Spinal cord (tissue), 10 donors: ENCODE measurements around the gene AKT3. TPM values are rescaled to one million over a fixed set of nuclear protein-coding genes. Genes with fewer than 3 reads are reported as not detected.

Experiments used
- DNase-seq, 6 donors: peaks; one replicate each; pipeline versions ENCODE4 v3.0.0 to v3.0.0-alpha.2; 2013 to 2015; ENCODE audit warnings: low spot score in 6 of 6, low read depth in 4 of 6
- H3K27ac ChIP-seq: one replicate; pipeline ENCODE4 v1.5.1; 2013; ENCODE audit warnings: low read depth, low read length, control low read depth
- H3K27me3 ChIP-seq: one replicate; pipeline ENCODE4 v1.6.1; 2013; ENCODE audit warnings: low read length; ENCODE audit not compliant: control insufficient read depth, insufficient read depth
- H3K36me3 ChIP-seq: one replicate; pipeline ENCODE4 v1.6.1; 2013; ENCODE audit warnings: low read length; ENCODE audit not compliant: control insufficient read depth, insufficient read depth
- H3K4me1 ChIP-seq: one replicate; pipeline ENCODE4 v1.6.1; 2013; ENCODE audit warnings: low read length; ENCODE audit not compliant: control insufficient read depth, insufficient read depth
- H3K4me3 ChIP-seq: one replicate; pipeline ENCODE4 v1.5.1; 2013; ENCODE audit warnings: low read depth, low read length, control low read depth
- H3K9me3 ChIP-seq: one replicate; pipeline ENCODE4 v1.6.1; 2013; ENCODE audit warnings: low read length; ENCODE audit not compliant: control insufficient read depth, insufficient read depth
- WGBS: methylation state at CpG from one replicate; pipeline ENCODE4 v1.1.5; 2013; ENCODE audit warnings: missing lambda C conversion rate; ENCODE audit not compliant: insufficient coverage; 5-methylcytosine and 5-hydroxymethylcytosine counted together
- polyA plus RNA-seq, 2 donors: library from polyadenylated mRNA; unstranded; fragments of 120-200 nt; gene quantifications; one replicate each; pipeline ENCODE4 v1.2.1, GENCODE V29; 2013; ENCODE audit not compliant: insufficient read length in 2 of 2
- total RNA-seq, 2 donors: library from RNA; depleted of rRNA in 1 of 2; stranded (reverse); fragments of 120-200 nt in 1 of 2; fragments of >200 nt in 1 of 2; gene quantifications; one replicate each; pipeline versions ENCODE4 v1.2.3 to v1.2.4, GENCODE V29; 2013 to 2014
- donor health status: healthy.

Gene AKT3
- total and polyA plus RNA-seq, 4 donors = 53.8 to 127 (median 77.4) TPM

DNA sequence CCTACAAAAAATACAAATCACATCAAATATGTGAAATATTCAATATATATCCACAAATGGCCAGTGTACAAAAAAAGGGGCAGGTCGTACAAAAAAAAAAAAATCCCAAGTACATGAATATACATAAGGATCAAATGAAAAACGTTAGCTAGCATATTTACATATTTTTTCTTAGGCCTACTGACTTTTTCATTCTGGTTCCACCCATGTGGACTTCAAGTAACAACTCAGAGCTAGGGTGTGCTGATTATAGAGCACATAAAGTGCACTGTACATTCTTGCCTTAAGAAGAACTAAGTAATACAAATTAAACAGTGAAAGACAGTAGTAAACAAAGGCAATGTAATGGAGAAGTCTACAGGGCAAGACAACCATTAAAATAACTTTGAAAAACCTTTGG, 297.0 kb downstream of the AKT3 start:
- no CpG with 5 or more reads among the region's 2 CpGs for WGBS
- no peaks in the 10 kb centered on the region for H3K4me1 ChIP-seq
- H3K27ac ChIP-seq = no peak overlapping the region

DNA sequence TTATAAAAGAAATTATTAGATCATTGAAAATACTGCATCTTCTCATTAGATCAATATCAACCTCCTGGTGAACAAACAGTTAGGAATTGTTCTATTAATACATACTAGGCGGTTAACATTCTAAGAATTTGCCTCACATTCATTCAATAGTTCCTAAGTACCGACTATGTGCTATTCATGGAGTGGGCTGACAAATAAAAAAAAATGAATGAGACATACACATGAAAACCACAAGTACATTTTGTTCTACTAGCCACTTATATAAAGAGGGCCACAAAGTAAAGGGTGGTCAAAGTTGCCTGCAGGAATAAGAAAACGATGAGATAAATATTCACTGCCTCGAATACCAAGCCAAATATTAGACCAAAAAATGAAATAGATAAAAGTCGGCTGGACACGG, 299.8 kb downstream of the AKT3 start:
- no peak for DNase-seq
- WGBS = no CpG with 5 or more reads among the region's 6 CpGs

More for the DNA sequence above, 297.0 kb downstream of the AKT3 start:
- Histone ChIP-seq H3K9me3 (no peaks in the 10 kb centered on the region), H3K4me3 (no peak overlapping the region), H3K36me3 (no peaks in the 10 kb centered on the region), H3K27me3 (no peaks in the 10 kb centered on the region)
- DNase-seq = peak in 1 of 6 donors; percentile 32

GRCh38 chr1:243549791-243550190, 300.3 kb downstream of the AKT3 start:
- H3K36me3 ChIP-seq = no peaks in the 10 kb centered on the region
- no peaks in the 10 kb centered on the region for H3K9me3 ChIP-seq
- no peak overlapping the region for H3K27ac ChIP-seq
- no peaks in the 10 kb centered on the region for H3K27me3 ChIP-seq
- H3K4me1 ChIP-seq = no peaks in the 10 kb centered on the region
- DNase-seq = no peak
- H3K4me3 ChIP-seq = no peak overlapping the region

More for the DNA sequence above, 299.8 kb downstream of the AKT3 start:
- no peak overlapping the region for H3K27ac ChIP-seq
- no peaks in the 10 kb centered on the region for H3K27me3 ChIP-seq
- no peaks in the 10 kb centered on the region for H3K36me3 ChIP-seq
- no peaks in the 10 kb centered on the region for H3K9me3 ChIP-seq
- H3K4me3 ChIP-seq = no peak overlapping the region
- no peaks in the 10 kb centered on the region for H3K4me1 ChIP-seq

DNA sequence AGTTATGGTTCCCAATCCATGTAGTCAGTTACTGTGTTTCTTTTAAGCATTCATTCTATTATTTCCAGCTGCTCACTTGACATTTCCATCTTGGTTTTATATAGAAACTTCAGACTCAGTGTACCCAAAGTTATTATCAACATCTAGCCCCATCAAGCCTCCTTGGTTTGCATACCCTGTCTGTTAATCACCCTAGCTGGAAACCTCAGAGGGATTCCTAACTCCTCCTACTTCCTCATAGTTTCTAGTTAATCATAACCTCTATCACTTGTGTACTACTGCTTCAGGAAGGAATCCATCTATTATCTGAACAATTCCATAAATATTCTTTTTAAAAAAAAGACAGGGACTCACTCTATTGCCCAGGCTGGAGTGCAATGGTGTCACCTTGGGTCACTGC, 300.9 kb downstream of the AKT3 start:
- Histone ChIP-seq H3K4me3 (no peak overlapping the region), H3K27ac (no peak overlapping the region), H3K27me3 (no peaks in the 10 kb centered on the region), H3K4me1 (no peaks in the 10 kb centered on the region), H3K9me3 (no peaks in the 10 kb centered on the region), H3K36me3 (peaks cover 4% of the 10 kb centered on the region)
- no peak for DNase-seq

DNA sequence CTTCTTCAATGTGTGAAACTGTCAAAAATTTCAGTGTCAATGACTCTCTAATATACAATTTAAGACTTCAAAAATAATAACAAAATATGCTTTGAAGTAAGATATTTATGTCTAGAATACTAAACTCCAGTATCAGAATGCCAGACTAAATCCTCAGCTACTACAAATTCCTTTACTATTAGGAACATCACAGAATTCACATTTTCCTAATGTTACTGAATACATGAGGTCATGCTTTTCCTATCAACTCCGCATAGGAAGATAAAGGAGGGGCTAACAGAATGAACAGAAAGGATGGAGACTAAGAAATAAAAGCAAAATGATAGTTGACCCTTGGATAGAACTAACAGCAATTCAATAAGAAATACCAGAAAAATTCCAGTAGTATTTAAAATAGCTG, 301.5 kb downstream of the AKT3 start:
- H3K27me3 ChIP-seq = no peaks in the 10 kb centered on the region
- H3K9me3 ChIP-seq = no peaks in the 10 kb centered on the region
- DNase-seq = no peak
- H3K36me3 ChIP-seq = peaks cover 5% of the 10 kb centered on the region
- no CpG with 5 or more reads among the region's 1 CpG for WGBS
- H3K27ac ChIP-seq = no peak overlapping the region
- no peaks in the 10 kb centered on the region for H3K4me1 ChIP-seq
- no peak overlapping the region for H3K4me3 ChIP-seq

GRCh38 chr1:243547891-243548290, 302.2 kb downstream of the AKT3 start:
- Histone ChIP-seq H3K27ac (no peak overlapping the region), H3K4me3 (no peak overlapping the region), H3K9me3 (no peaks in the 10 kb centered on the region), H3K4me1 (no peaks in the 10 kb centered on the region), H3K27me3 (no peaks in the 10 kb centered on the region), H3K36me3 (peaks cover 5% of the 10 kb centered on the region)
- no peak for DNase-seq
- WGBS = no CpG with 5 or more reads among the region's 3 CpGs

- Histone ChIP-seq H3K27ac (no peak overlapping the region), H3K4me1 (no peaks in the 10 kb centered on the region), H3K9me3 (no peaks in the 10 kb centered on the region), H3K36me3 (peaks cover 5% of the 10 kb centered on the region), H3K4me3 (no peak overlapping the region), H3K27me3 (no peaks in the 10 kb centered on the region)
- 0% methylated on average over 1 of the region's 1 CpG for WGBS
- DNase-seq = no peak
Observed at GRCh38 chr1:243546457-243546856, 303.6 kb downstream of the AKT3 start.

GRCh38 chr1:243543501-243543900, 306.5 kb downstream of the AKT3 start:
- no peaks in the 10 kb centered on the region for H3K9me3 ChIP-seq
- no CpG with 5 or more reads among the region's 2 CpGs for WGBS

GRCh38 chr1:243542739-243543415, 307.2 kb downstream of the AKT3 start:
- H3K36me3 ChIP-seq = peaks cover 5% of the 10 kb centered on the region
- no peak overlapping the region for H3K27ac ChIP-seq
- H3K4me3 ChIP-seq = no peak overlapping the region
- no peaks in the 10 kb centered on the region for H3K9me3 ChIP-seq
- WGBS = 77% methylated on average over 6 of the region's 7 CpGs
- H3K27me3 ChIP-seq = no peaks in the 10 kb centered on the region
- no peak for DNase-seq
- H3K4me1 ChIP-seq = no peaks in the 10 kb centered on the region

More at GRCh38 chr1:243543501-243543900, 306.5 kb downstream of the AKT3 start:
- H3K36me3 ChIP-seq = peaks cover 5% of the 10 kb centered on the region
- H3K4me3 ChIP-seq = no peak overlapping the region
- no peak for DNase-seq
- no peaks in the 10 kb centered on the region for H3K4me1 ChIP-seq
- no peak overlapping the region for H3K27ac ChIP-seq
- no peaks in the 10 kb centered on the region for H3K27me3 ChIP-seq

GRCh38 chr1:243539636-243540035, 310.4 kb downstream of the AKT3 start:
- DNase-seq = no peak
- Histone ChIP-seq H3K27me3 (no peaks in the 10 kb centered on the region), H3K4me3 (no peak overlapping the region), H3K36me3 (peaks cover 5% of the 10 kb centered on the region), H3K9me3 (no peaks in the 10 kb centered on the region), H3K27ac (no peak overlapping the region), H3K4me1 (no peaks in the 10 kb centered on the region)
